Esophagus (tissue), 2 donors: ENCODE measurements around the gene SRL. TPM values are rescaled to one million over a fixed set of nuclear protein-coding genes. Genes with fewer than 3 reads are reported as not detected.

ENCODE experiments used
- H3K27ac ChIP-seq, 2 donors: one replicate each; pipeline ENCODE4 v1.5.1; 2013; ENCODE audit warnings: low read depth in 2 of 2, mild to moderate bottlenecking in 2 of 2, inconsistent platforms in 1 of 2, low read length in 1 of 2, moderate library complexity in 1 of 2
- H3K27me3 ChIP-seq, 2 donors: one replicate each; pipeline ENCODE4 v1.6.1; 2013; ENCODE audit warnings: low read length in 2 of 2, control low read depth in 1 of 2, mild to moderate bottlenecking in 1 of 2; ENCODE audit not compliant: insufficient read depth in 2 of 2, control insufficient read depth in 1 of 2
- H3K36me3 ChIP-seq, 2 donors: one replicate each; pipeline ENCODE4 v1.6.1; 2013; ENCODE audit warnings: low read length in 1 of 2; ENCODE audit not compliant: control insufficient read depth in 2 of 2, insufficient read depth in 2 of 2
- H3K4me1 ChIP-seq, 2 donors: one replicate each; pipeline ENCODE4 v1.6.1; 2013; ENCODE audit warnings: low read length in 1 of 2; ENCODE audit not compliant: control insufficient read depth in 2 of 2, insufficient read depth in 2 of 2
- H3K4me3 ChIP-seq, 2 donors: one replicate each; pipeline ENCODE4 v1.5.1; 2013; ENCODE audit warnings: low read length in 2 of 2, mild to moderate bottlenecking in 2 of 2, low read depth in 1 of 2, moderate library complexity in 1 of 2
- H3K9me3 ChIP-seq, 2 donors: one replicate each; pipeline ENCODE4 v1.6.1; 2013; ENCODE audit warnings: mild to moderate bottlenecking in 2 of 2, low read depth in 1 of 2, low read length in 1 of 2, moderate library complexity in 1 of 2; ENCODE audit not compliant: control insufficient read depth in 2 of 2, insufficient read depth in 1 of 2
- WGBS, 2 donors: extraction: QIAGEN DNeasy Blood & Tissue Kit; methylation state at CpG; one replicate each; pipeline ENCODE4 v1.1.7; 2013; 5-methylcytosine and 5-hydroxymethylcytosine counted together
- polyA plus RNA-seq, 2 donors: library from polyadenylated mRNA; stranded (reverse); fragments of 200-250 nt; gene quantifications; one replicate each; pipeline ENCODE4 v1.2.3, GENCODE V29; 2013
- donor health status: healthy with polysubstance abuse.
- donor health status: Bipolar disorder and iron deficiency.

Gene SRL
- under 1 TPM; 0.16 to 0.22 TPM for polyA plus RNA-seq

DNA sequence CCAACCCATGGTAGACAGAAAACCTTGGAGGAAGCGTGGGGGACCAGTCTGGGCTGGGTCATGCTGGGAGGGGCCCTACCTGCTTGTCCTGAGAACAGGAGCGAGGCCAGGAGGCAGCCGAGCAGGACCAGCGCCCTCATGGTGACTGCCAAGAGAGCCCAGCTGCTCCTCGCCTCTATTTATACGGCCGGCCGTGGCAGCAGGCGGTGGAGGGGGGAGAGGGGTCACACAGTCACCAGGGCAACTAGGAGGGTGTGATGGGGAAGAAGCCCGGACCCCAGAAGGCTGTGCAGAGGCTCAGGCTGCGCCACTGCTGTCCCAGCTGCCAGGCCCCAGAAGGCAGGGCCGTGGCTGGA lies at the start of gene SRL:
Gene SRL, minus strand, starts transcription at position 153 of the 356 bp plus-strand sequence. Its CDS starts 13 bp downstream, at position 140.
- Histone ChIP-seq H3K4me3 (no peak within 1 kb of the TSS), H3K27ac (no peak within 1 kb of the TSS), H3K27me3 (no peaks in the 10 kb centered on the region), H3K36me3 (no peaks in the 10 kb centered on the region), H3K9me3 (no peaks in the 10 kb centered on the region), H3K4me1 (peaks cover 3 to 4% of the 10 kb centered on the region in 2 donors)
- 73 to 77% methylated on average over 12 of the region's 12 CpGs for WGBS, 2 donors

DNA sequence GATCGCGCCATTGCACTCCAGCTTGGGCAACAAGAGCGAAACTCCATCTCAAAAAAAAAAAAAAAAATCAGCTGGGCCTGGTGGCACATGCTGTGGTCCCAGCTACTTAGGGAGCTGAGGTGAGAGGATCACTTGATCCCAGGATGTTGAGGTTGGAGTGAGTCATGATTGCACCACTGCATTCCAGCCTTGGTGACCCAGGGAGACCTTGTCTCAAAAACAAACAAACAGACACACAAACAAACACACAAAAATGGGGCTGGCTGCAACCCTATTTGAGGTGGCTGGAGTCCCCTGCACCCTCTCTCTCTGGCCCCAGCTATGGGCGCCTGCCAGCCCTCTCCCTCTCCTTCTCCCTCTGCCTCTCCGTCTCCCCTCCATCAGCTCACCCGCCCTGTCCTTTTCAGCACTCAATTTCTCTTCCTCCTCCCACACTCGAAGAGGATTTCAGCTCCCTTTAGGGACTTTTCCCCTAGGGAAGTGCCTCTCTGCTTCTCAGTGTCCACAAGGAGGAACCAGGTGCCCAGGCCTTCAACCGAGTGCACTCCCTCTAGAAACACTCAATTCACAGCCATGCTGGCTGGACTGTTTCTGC lies 48.5 kb upstream of the SRL start:
- Histone ChIP-seq H3K27me3 (no peaks in the 10 kb centered on the region), H3K4me1 (peaks cover 2 to 13% of the 10 kb centered on the region in 2 donors), H3K27ac (no peak overlapping the region), H3K36me3 (no peaks in the 10 kb centered on the region), H3K4me3 (no peak overlapping the region), H3K9me3 (no peaks in the 10 kb centered on the region)
- 82 to 85% methylated on average over 8 of the region's 8 CpGs for WGBS, 2 donors

DNA sequence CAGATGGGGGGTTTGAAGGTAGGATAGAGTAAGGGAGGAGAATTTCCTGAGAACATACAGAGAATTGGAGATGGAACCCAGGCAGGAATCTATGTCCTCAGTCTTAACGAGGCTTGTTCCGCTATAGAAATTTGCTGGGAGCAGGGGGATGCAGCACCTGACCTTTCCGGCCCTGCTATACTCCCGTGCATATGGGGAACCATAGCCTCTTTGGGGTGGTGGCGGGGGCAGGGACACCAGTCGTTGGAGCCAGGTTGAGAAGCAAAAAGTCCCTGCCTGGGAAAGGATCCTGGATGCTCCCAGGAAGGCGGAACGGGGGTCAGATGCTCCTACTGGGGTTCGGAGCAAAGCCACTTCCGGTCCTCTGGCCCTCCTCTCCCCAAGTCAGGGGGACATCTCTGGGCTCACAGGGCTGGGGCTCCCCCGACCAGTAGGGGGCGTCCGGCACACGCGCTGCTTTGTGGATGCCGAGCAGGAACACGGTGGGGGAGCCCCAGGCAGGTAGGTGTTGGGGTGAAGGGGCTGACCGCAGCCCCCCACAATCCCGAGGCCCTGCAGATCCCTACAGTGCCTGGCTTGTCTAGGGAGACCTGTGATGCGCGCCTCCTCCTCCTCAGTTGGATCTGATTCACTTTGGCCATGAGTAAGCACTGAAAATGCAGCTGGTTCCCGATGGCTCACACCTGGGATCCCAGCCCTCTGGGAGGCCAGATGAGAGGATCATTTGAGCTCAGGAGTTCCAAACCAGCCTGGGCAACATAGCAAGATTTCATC lies 46.5 kb upstream of the SRL start:
- 13% methylated on average over 22 of the region's 22 CpGs for WGBS, 2 donors
- Histone ChIP-seq H3K4me1 (peaks cover 2 to 4% of the 10 kb centered on the region in 2 donors), H3K36me3 (no peaks in the 10 kb centered on the region), H3K27me3 (no peaks in the 10 kb centered on the region), H3K27ac (no peak overlapping the region), H3K9me3 (no peaks in the 10 kb centered on the region), H3K4me3 (no peak overlapping the region)

DNA sequence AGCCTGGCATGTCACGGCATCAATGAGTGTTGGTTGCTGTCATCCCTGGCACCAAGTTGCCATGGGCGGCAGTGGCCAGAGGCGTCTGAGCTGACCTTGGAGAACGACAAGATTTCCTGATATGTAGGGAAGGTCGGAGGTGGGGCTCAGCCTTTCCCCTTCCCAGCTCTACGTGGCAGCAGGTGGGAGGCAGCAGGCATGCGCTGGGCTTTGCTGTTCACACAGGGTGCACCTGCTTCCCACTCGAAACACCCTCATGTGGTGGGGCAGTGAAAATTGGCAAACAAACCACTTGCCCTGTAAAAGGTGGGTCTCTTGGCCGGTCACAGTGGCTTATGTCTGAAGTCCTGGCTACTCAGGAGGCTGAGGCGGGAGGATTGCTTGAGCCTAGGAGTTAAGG lies 43.3 kb upstream of the SRL start:
- 75 to 84% methylated on average over 10 of the region's 10 CpGs for WGBS, 2 donors
- Histone ChIP-seq H3K36me3 (no peaks in the 10 kb centered on the region), H3K4me1 (no peaks in the 10 kb centered on the region), H3K27ac (no peak overlapping the region), H3K9me3 (no peaks in the 10 kb centered on the region), H3K27me3 (no peaks in the 10 kb centered on the region), H3K4me3 (no peak overlapping the region)

DNA sequence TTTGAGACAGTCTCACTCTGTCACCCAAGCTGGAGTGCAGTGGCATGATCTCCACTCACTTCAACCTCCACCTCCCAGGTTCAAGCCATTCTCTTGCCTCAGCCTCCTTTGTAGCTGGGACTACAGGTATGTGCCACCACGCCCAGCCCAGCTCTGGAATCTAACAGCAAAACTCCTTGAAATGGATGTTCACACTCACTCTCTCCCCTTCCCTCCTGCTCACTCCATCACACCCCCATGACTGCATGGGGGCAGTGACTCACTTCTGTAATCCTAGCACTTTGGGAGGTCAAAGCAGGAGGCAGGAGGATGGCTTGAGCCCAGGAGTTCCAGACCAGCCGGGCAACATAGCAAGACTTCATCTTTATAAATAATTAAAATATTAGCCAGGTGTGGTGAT lies 42.1 kb upstream of the SRL start:
- 65 to 74% methylated on average over 2 of the region's 2 CpGs for WGBS, 2 donors
- no peaks in the 10 kb centered on the region for H3K27me3 ChIP-seq

DNA sequence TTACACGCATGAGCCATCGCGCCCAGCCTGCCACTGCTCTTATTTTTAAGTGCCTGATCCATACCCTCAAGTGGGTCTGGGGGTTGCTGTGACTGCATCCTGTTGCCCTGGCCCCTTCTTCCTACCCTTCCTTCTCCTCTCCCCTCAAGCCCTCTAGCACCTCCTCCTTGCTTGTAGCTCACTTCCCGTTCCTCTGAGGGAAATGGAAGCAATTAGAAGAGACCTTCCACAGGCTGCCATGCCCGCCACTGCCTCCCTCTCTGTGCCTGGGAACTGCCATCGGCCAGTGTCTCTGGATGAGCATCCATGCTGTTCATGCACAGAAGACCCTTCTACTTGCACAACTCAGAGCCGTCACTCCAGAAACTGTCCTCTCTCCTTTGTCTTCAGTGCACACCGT lies 41.6 kb upstream of the SRL start:
- Histone ChIP-seq H3K27me3 (no peaks in the 10 kb centered on the region), H3K27ac (no peak overlapping the region), H3K4me3 (no peak overlapping the region), H3K36me3 (no peaks in the 10 kb centered on the region), H3K9me3 (no peaks in the 10 kb centered on the region), H3K4me1 (no peaks in the 10 kb centered on the region)
- WGBS, 2 donors = 73 to 83% methylated on average over 7 to 8 of the region's 8 CpGs

More for the DNA sequence above, 42.1 kb upstream of the SRL start:
- Histone ChIP-seq H3K9me3 (no peaks in the 10 kb centered on the region), H3K36me3 (no peaks in the 10 kb centered on the region), H3K4me1 (no peaks in the 10 kb centered on the region), H3K4me3 (no peak overlapping the region), H3K27ac (no peak overlapping the region)

DNA sequence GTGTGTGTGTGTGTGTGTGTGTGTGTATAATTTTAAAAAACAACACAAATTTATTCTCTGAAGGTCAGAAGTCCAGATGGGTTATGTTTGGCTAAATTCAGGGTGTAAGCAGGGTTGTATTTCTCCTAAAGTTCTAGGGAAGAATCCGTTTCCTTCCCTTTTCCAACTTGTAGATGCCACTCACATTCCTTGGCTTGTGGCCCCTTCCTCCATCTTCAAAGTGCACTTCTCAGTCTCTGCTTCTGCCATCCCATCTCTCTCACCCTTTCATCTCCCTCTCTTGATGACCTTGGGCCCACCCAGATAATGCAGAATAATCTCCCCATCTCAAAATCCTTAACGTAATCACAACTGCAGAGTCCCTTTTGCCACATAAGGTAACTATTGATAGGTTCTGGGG lies 38.7 kb upstream of the SRL start:
- 87 to 94% methylated on average over 2 of the region's 2 CpGs for WGBS, 2 donors
- Histone ChIP-seq H3K27me3 (no peaks in the 10 kb centered on the region), H3K36me3 (no peaks in the 10 kb centered on the region), H3K4me1 (no peaks in the 10 kb centered on the region), H3K4me3 (no peak overlapping the region), H3K9me3 (no peaks in the 10 kb centered on the region), H3K27ac (no peak overlapping the region)

DNA sequence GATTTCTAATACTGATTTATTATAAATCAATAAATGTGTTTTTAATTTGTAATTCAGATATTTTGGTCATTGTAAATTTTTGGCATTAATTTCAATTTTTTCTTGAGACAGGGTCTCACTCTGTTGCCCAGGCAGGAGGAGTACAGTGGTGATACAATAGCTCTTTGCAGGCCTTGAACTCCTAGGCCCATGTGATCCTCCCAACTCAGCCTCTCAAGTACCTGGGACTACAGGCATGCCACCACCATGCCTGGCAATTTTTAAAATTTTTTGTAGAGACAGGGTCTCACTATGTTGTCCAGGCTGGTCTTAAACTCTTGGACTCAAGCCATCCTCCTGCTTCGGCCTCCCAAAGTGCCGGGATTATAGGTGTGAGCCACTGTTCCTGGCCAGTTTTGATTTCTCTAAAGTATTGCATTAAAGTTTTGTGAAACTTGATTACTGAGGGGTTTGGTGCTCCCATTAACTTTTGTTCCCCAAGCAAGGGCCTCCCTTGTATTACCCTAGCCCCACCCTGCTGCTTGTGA lies 36.2 kb upstream of the SRL start:
- no peak overlapping the region for H3K4me3 ChIP-seq
- 95 to 96% methylated on average over 2 of the region's 2 CpGs for WGBS, 2 donors
- no peaks in the 10 kb centered on the region for H3K27me3 ChIP-seq
- no peaks in the 10 kb centered on the region for H3K36me3 ChIP-seq
- no peaks in the 10 kb centered on the region for H3K9me3 ChIP-seq
- no peaks in the 10 kb centered on the region for H3K4me1 ChIP-seq
- no peak overlapping the region for H3K27ac ChIP-seq

DNA sequence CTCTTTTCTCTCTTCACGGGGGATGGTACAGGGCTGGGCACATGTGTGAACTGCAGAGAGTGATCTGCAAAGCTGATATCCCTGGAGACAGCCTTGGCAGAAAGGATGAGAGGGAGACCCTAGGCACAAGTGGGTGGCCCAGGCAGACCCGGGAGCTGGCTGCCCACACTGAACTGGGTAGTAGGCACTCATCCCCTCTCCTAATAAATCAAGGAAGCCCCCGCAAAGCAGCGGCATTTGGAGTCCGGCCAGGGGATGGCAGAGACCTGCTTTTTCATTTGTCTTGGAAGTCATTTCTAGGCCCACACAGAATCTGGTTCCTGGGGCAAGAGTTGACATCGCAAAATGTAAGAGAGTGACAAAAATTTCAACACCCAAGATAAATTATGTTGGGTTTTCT lies 34.0 kb upstream of the SRL start:
- Histone ChIP-seq H3K4me3 (no peak overlapping the region), H3K9me3 (no peaks in the 10 kb centered on the region), H3K27ac (no peak overlapping the region), H3K36me3 (no peaks in the 10 kb centered on the region), H3K4me1 (no peaks in the 10 kb centered on the region), H3K27me3 (no peaks in the 10 kb centered on the region)
- 81 to 88% methylated on average over 6 of the region's 6 CpGs for WGBS, 2 donors
